ENCODE measurements around the gene MOGAT1.
"Not testable (repeated sequence)": the region's sequence is repeated elsewhere in the genome, so short reads cannot be mapped to it uniquely, and the experiment has no call there.

MOGAT1 gene

GRCh38 chr2:222713002-222713401 is 41.5 kb downstream of the MOGAT1 start:
- no peak for DNase-seq

GRCh38 chr2:222714361-222715241 is 43.1 kb downstream of the MOGAT1 start:
- no peak for DNase-seq

GRCh38 chr2:222715742-222716141 is 44.3 kb downstream of the MOGAT1 start:
- DNase-seq = no peak

- DNase-seq = not testable (repeated sequence)
Observed at GRCh38 chr2:222719787-222720186, 48.3 kb downstream of the MOGAT1 start.

GRCh38 chr2:222721597-222721996 is 50.1 kb downstream of the MOGAT1 start:
- not testable (repeated sequence) for DNase-seq

- DNase-seq = no peak
Observed at GRCh38 chr2:222722327-222722946, 51.0 kb downstream of the MOGAT1 start.

- DNase-seq = no peak
Observed at GRCh38 chr2:222724208-222724607, 52.8 kb downstream of the MOGAT1 start.

GRCh38 chr2:222728621-222729020 is 57.2 kb downstream of the MOGAT1 start:
- DNase-seq = no peak

- DNase-seq = no peak
Observed at GRCh38 chr2:222730366-222730999, 59.0 kb downstream of the MOGAT1 start.

GRCh38 chr2:222731201-222731621 is 59.8 kb downstream of the MOGAT1 start:
- DNase-seq = no peak

- no peak for DNase-seq
Observed at GRCh38 chr2:222732489-222733178, 61.2 kb downstream of the MOGAT1 start.

GRCh38 chr2:222733470-222733845 is 62.0 kb downstream of the MOGAT1 start:
- DNase-seq = no peak

GRCh38 chr2:222733846-222734702 is 62.6 kb downstream of the MOGAT1 start:
- DNase-seq = no peak

- DNase-seq = no peak
Observed at GRCh38 chr2:222734703-222735014, 63.2 kb downstream of the MOGAT1 start.

- DNase-seq = no peak
Observed at GRCh38 chr2:222736301-222736700, 64.8 kb downstream of the MOGAT1 start.

- DNase-seq = no peak
Observed at GRCh38 chr2:222736924-222737323, 65.5 kb downstream of the MOGAT1 start.

- no peak for DNase-seq
Observed at GRCh38 chr2:222738312-222738711, 66.9 kb downstream of the MOGAT1 start.

- DNase-seq = no peak
Observed at GRCh38 chr2:222738809-222739208, 67.4 kb downstream of the MOGAT1 start.

- DNase-seq = no peak
Observed at GRCh38 chr2:222739939-222740338, 68.5 kb downstream of the MOGAT1 start.

GRCh38 chr2:222743251-222743812 is 71.9 kb downstream of the MOGAT1 start:
- no peak for DNase-seq

GRCh38 chr2:222745836-222746559 is 74.5 kb downstream of the MOGAT1 start:
- DNase-seq = no peak

Data from NCI-H1092 (cell line).